Esophagus muscularis mucosa (tissue), 4 donors: ENCODE measurements around the gene EFR3B. TPM values are rescaled to one million over a fixed set of nuclear protein-coding genes. Genes with fewer than 3 reads are reported as not detected.

Experiments used
- DNase-seq: peaks from one replicate; pipeline ENCODE4 v3.0.0-alpha.2; 2017; ENCODE audit errors: extremely low spot score
- H3K27ac ChIP-seq, 4 donors: fragments of 200-600 bp; sonication (generic); replicated peaks in 1 of 4; 1 replicate in 3 of 4; 2 replicates in 1 of 4; pipeline ENCODE4 v1.5.1; 2016 to 2019; ENCODE audit warnings: mild to moderate bottlenecking in 1 of 4
- H3K27me3 ChIP-seq, 4 donors: fragments of 200-600 bp; sonication (generic); one replicate each; pipeline versions ENCODE4 v1.5.1 to v1.6.0; 2016 to 2019
- H3K36me3 ChIP-seq, 4 donors: fragments of 200-600 bp; sonication (generic); one replicate each; pipeline ENCODE4 v1.5.1; 2016 to 2019
- H3K4me1 ChIP-seq, 4 donors: fragments of 200-600 bp; sonication (generic); one replicate each; pipeline ENCODE4 v1.5.1; 2016 to 2019
- H3K4me3 ChIP-seq, 4 donors: fragments of 200-600 bp; sonication (generic); 1 replicate in 2 of 4; 2 replicates in 2 of 4; pipeline ENCODE4 v1.5.1; 2016 to 2019; ENCODE audit warnings: mild to moderate bottlenecking in 4 of 4, moderate library complexity in 1 of 4
- H3K9me3 ChIP-seq, 4 donors: fragments of 200-600 bp; sonication (generic); 1 replicate in 3 of 4; 2 replicates in 1 of 4; pipeline ENCODE4 v1.5.1; 2016 to 2019
- EP300 ChIP-seq: sonication (generic); formaldehyde crosslinking; IDR thresholded peaks from one replicate; pipeline ENCODE4 v1.6.1; 2017; ENCODE audit warnings: antibody characterized with exemption
- POLR2A ChIP-seq: fragments of 450-650 bp; IDR thresholded peaks from one replicate; pipeline ENCODE4 v1.6.1; 2017; ENCODE audit warnings: antibody characterized with exemption, moderate library complexity, mild to moderate bottlenecking, low read depth
- POLR2AphosphoS5 ChIP-seq, 2 donors: sonication (generic); formaldehyde crosslinking; IDR thresholded peaks; one replicate each; pipeline ENCODE4 v1.6.1; 2017; ENCODE audit warnings: antibody characterized with exemption in 2 of 2
- WGBS: methylation state at CpG from one replicate; pipeline ENCODE4 v1.1.5; 2018; 5-methylcytosine and 5-hydroxymethylcytosine counted together
- intact Hi-C: fragments of 100-400 bp; cut with DNase I; formaldehyde crosslinking; loops from one replicate; pipeline ENCODE4 v1.15.1; 2023
- total RNA-seq, 4 donors: library from RNA; depleted of rRNA; stranded (reverse); fragments of >200 nt; gene quantifications; one replicate each; pipeline versions ENCODE4 v1.1.0 to v1.2.1, GENCODE V29; 2016
- TF ChIP-seq, protein P1 (sequence below), 3 experiments: fragments of 200-600 bp in 2 of 3; fragments of 450-650 bp in 1 of 3; sonication (generic) in 2 of 3; IDR thresholded peaks; one replicate each; pipeline ENCODE4 v1.5.1; 2017 to 2019; ENCODE audit warnings: antibody characterized with exemption in 3 of 3, mild to moderate bottlenecking in 2 of 3, moderate library complexity in 1 of 3

The EFR3B gene
- total RNA-seq, 4 donors from 2014 or later, result 0.65 to 2.9 (median 1.00) TPM

DNA sequence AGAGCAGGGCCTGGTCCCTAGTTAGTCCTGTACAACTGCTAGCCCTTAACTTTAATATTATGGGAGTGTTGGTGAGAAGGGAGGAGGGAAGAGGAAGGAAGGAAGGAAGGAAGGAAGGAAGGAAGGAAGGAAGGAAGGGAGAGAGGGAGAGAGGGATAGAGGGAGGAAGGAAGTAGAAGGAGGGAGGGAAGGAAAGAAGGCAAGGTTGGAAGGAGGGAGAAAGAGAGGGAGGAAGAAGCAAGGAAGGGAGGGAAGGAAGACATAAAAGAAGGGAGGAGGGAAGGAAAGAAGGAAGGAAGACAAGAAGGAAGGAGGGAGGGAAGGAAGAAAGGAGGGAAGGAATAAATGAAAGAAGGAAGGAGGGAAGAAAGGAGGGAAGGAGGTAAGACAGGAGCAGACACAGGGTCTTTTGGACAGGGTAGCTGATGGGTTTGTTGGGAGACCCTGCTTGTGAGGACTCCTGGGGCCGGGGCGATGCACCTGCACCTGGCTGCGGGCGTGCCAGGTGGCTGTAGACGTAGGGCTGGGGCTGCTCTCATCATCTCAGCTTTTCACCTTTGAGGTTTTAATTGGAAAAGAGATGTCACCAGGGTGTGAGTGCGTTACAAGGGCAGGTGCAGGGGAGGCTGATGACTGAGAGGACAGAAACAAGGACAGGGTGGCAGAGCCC is 132.5 kb downstream of the EFR3B start:
- H3K9me3 ChIP-seq, result no peaks in the 10 kb centered on the region
- H3K27me3 ChIP-seq, result peaks cover 0 to 39% (median under 1%) of the 10 kb centered on the region in 4 donors
- WGBS, result 92% methylated on average over 6 of the region's 6 CpGs
- intact Hi-C loops, result no loop called here
- TF ChIP-seq EP300 (no peak), POLR2AphosphoS5 (IDR thresholded peaks at IDR 0.05) (no peak), POLR2A (no peak)
- TF ChIP-seq, protein P1, sequence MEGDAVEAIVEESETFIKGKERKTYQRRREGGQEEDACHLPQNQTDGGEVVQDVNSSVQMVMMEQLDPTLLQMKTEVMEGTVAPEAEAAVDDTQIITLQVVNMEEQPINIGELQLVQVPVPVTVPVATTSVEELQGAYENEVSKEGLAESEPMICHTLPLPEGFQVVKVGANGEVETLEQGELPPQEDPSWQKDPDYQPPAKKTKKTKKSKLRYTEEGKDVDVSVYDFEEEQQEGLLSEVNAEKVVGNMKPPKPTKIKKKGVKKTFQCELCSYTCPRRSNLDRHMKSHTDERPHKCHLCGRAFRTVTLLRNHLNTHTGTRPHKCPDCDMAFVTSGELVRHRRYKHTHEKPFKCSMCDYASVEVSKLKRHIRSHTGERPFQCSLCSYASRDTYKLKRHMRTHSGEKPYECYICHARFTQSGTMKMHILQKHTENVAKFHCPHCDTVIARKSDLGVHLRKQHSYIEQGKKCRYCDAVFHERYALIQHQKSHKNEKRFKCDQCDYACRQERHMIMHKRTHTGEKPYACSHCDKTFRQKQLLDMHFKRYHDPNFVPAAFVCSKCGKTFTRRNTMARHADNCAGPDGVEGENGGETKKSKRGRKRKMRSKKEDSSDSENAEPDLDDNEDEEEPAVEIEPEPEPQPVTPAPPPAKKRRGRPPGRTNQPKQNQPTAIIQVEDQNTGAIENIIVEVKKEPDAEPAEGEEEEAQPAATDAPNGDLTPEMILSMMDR (IDR thresholded peaks at IDR 0.05), result no peak
- no peak overlapping the region for H3K27ac ChIP-seq
- no peak overlapping the region for H3K4me3 ChIP-seq
- no peak for DNase-seq
- H3K36me3 ChIP-seq, result no peaks in the 10 kb centered on the region
- no peaks in the 10 kb centered on the region for H3K4me1 ChIP-seq

DNA sequence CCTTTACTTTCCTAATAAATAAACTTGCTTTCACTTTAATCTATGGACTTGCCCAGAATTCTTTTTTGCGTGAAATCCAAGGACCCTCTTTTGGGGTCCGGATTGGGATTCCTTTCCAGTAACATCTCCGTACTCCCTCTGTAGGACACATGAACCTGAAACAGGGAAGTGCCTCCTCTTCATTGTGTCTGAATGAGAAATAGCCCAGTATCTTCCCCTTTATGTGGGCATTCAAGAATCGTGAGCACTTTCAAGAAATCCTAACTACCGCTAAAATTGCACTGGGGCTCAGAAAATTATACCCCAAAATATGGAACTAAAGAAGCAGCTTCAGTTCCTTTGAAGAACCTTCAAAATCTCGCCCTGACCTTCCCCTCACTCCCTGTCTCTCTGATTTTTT is 134.3 kb downstream of the EFR3B start:
- Histone ChIP-seq H3K4me1 (no peaks in the 10 kb centered on the region), H3K27ac (no peak overlapping the region), H3K27me3 (peaks cover 0 to 24% (median 0%) of the 10 kb centered on the region in 4 donors), H3K9me3 (no peaks in the 10 kb centered on the region), H3K4me3 (no peak overlapping the region), H3K36me3 (no peaks in the 10 kb centered on the region)
- intact Hi-C loops, result no loop called here
- DNase-seq, result no peak
- TF ChIP-seq POLR2A (no peak), POLR2AphosphoS5 (IDR thresholded peaks at IDR 0.05) (no peak), EP300 (no peak)
- TF ChIP-seq, protein P1 (IDR thresholded peaks at IDR 0.05), result no peak
- WGBS, result 85% methylated on average over 6 of the region's 6 CpGs

DNA sequence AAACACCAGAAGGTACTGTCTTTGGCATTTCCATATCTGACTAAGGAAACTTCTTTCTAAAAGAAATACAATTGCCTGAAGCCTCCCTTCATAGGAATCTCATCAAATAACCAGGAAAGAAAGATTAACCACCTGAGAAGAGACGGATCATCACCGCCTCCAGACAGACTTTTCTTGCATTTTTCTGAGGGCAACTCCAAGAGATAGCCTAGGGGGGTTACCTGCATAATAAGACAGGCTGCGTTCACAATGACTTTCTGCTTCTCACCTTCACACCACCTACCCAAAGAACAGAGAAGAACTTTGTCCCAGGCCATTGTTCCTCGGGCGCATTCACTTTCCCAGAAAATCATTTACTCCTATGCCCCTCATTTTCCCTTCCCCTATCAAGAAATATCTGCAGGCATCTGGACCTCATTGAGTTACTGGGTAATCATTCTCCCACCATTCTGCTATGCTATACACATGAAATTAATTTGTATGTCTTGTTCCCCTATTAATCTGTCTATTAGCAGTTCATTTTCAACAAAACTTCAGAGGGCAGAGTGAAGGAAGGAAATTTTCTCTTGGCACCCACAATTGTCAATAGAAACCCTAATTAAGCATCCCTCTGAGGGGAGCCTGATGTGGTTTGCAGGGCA is 134.8 kb downstream of the EFR3B start:
- no peak for TF ChIP-seq POLR2A
- no peak for TF ChIP-seq POLR2AphosphoS5 (IDR thresholded peaks at IDR 0.05)
- TF ChIP-seq EP300, result no peak
- TF ChIP-seq, protein P1 (IDR thresholded peaks at IDR 0.05), result no peak
- H3K4me3 ChIP-seq, result no peak overlapping the region
- H3K27ac ChIP-seq, result no peak overlapping the region
- intact Hi-C loops, result no loop called here
- H3K36me3 ChIP-seq, result no peaks in the 10 kb centered on the region
- H3K4me1 ChIP-seq, result no peaks in the 10 kb centered on the region
- DNase-seq, result no peak
- H3K27me3 ChIP-seq, result peaks cover 0 to 24% (median 0%) of the 10 kb centered on the region in 4 donors
- 91% methylated on average over 5 of the region's 5 CpGs for WGBS
- no peaks in the 10 kb centered on the region for H3K9me3 ChIP-seq

DNA sequence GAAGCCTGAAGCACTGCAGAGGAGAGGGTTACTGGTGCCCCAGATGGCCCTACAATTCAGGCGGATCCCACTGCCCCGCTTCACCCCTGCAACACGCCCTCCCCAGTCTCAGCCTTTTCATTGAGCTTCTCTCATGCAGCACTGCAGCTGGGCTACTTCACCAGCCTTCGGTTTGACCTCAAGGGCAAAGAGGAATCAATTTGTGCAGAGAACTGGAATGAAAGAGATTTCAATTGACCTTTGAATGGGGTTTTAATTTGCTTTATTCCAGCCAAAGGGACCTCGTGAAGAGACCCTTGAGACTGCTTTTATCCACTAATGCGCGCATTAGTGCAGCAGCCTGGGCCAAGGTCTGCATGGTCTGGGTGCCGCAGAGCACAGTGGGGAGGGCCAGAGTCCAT is 135.3 kb downstream of the EFR3B start:
- H3K4me1 ChIP-seq, result no peaks in the 10 kb centered on the region
- peaks cover 0 to 24% (median 0%) of the 10 kb centered on the region in 4 donors for H3K27me3 ChIP-seq
- 67% methylated on average over 8 of the region's 8 CpGs for WGBS
- H3K27ac ChIP-seq, result no peak overlapping the region
- TF ChIP-seq, protein P1 (IDR thresholded peaks at IDR 0.05), result no peak
- TF ChIP-seq POLR2A, result no peak
- TF ChIP-seq EP300, result no peak
- no peak for TF ChIP-seq POLR2AphosphoS5 (IDR thresholded peaks at IDR 0.05)
- H3K4me3 ChIP-seq, result no peak overlapping the region
- peaks cover 0 to 3% (median 0%) of the 10 kb centered on the region in 4 donors for H3K9me3 ChIP-seq
- no peaks in the 10 kb centered on the region for H3K36me3 ChIP-seq
- intact Hi-C loops, result no loop called here
- no peak for DNase-seq
